Neural cell (in vitro differentiated cells): ENCODE results near the gene RBBP7. TPM values are rescaled to one million over a fixed set of nuclear protein-coding genes. Genes with fewer than 3 reads are reported as not detected.

Source experiments
- H2AFZ ChIP-seq: fragments of 200-600, 300-800 bp; sonication (generic), shearing (Covaris generic); 2 replicates; pipeline ENCODE4 v1.6.0; 2014; ENCODE audit warnings: low read depth, mild to moderate bottlenecking, antibody characterized with exemption, low read length, moderate library complexity
- H3F3A ChIP-seq: fragments of 200-600 bp; shearing (Covaris generic); 2 replicates; pipeline ENCODE4 v1.6.1; 2016; ENCODE audit warnings: mild to moderate bottlenecking, moderate library complexity, mixed read lengths, antibody characterized with exemption, low read length; ENCODE audit not compliant: insufficient read depth, poor library complexity, severe bottlenecking
- H3K27ac ChIP-seq: fragments of 200-600, 300-800 bp; sonication (generic), shearing (Covaris generic); 2 replicates; pipeline ENCODE4 v1.5.1; 2014; ENCODE audit warnings: mild to moderate bottlenecking, low read length, moderate library complexity
- H3K27me3 ChIP-seq: fragments of 300-800, 200-600 bp; sonication (generic), shearing (Covaris generic); 2 replicates; pipeline ENCODE4 v1.6.0; 2014; ENCODE audit warnings: mild to moderate bottlenecking, low read depth, low read length, moderate library complexity; ENCODE audit not compliant: insufficient read depth
- H3K36me3 ChIP-seq: fragments of 300-800, 200-600 bp; sonication (generic), shearing (Covaris generic); 2 replicates; pipeline ENCODE4 v1.5.1; 2014; ENCODE audit warnings: mild to moderate bottlenecking, antibody characterized with exemption, low read length, moderate library complexity; ENCODE audit not compliant: insufficient read depth
- H3K4me2 ChIP-seq: fragments of 300-800, 200-600 bp; sonication (generic), shearing (Covaris generic); 2 replicates; pipeline ENCODE4 v1.6.0; 2014; ENCODE audit warnings: mild to moderate bottlenecking, low read length
- H3K4me3 ChIP-seq: fragments of 300-800, 200-600 bp; sonication (generic), shearing (Covaris generic); 2 replicates; pipeline ENCODE4 v1.5.1; 2014; ENCODE audit warnings: mild to moderate bottlenecking, low read length, moderate library complexity
- H3K79me2 ChIP-seq: fragments of 200-600 bp; shearing (Covaris generic); replicated peaks from 2 replicates; pipeline ENCODE4 v1.6.0; 2014; ENCODE audit warnings: mild to moderate bottlenecking, low read length, moderate library complexity; ENCODE audit not compliant: insufficient read depth
- H3K9ac ChIP-seq: fragments of 300-800, 200-600 bp; sonication (generic), shearing (Covaris generic); 2 replicates; pipeline ENCODE4 v1.6.1; 2016; ENCODE audit warnings: mild to moderate bottlenecking, low read length, mixed read lengths
- H3K9me2 ChIP-seq: fragments of 200-600 bp; shearing (Covaris generic); 2 replicates; pipeline ENCODE4 v1.6.1; 2016; ENCODE audit warnings: mild to moderate bottlenecking, low read length, mixed read lengths; ENCODE audit not compliant: insufficient read depth
- H3K9me3 ChIP-seq: fragments of 200-600, 300-800 bp; sonication (generic), shearing (Covaris generic); 2 replicates; pipeline ENCODE4 v1.6.1; 2016; ENCODE audit warnings: mild to moderate bottlenecking, mixed run types, low read length, moderate library complexity, mixed read lengths
- H4K20me1 ChIP-seq: fragments of 200-600 bp; shearing (Covaris generic); 2 replicates; pipeline ENCODE4 v1.6.1; 2016; ENCODE audit warnings: mild to moderate bottlenecking, mixed run types; ENCODE audit not compliant: insufficient read depth
- CTCF ChIP-seq: fragments of 450-650 bp; IDR thresholded peaks from 2 replicates; pipeline ENCODE4 v1.5.1; 2014; ENCODE audit warnings: antibody characterized with exemption, mild to moderate bottlenecking, moderate library complexity; ENCODE audit not compliant: poor library complexity, severe bottlenecking
- EP300 ChIP-seq: fragments of 450-650 bp; conservative IDR thresholded peaks from 2 replicates; pipeline ENCODE4 v1.6.1; 2014; ENCODE audit warnings: antibody characterized with exemption, mild to moderate bottlenecking, moderate library complexity; ENCODE audit not compliant: poor library complexity, severe bottlenecking
- EZH2 ChIP-seq: fragments of 200-600, 300-800 bp; shearing (Covaris generic), sonication (generic); IDR thresholded peaks from 2 replicates; pipeline ENCODE4 v1.6.1; 2014; ENCODE audit warnings: antibody characterized with exemption, low read length, borderline replicate concordance, mild to moderate bottlenecking; ENCODE audit not compliant: insufficient read depth, poor library complexity, severe bottlenecking
- MXI1 ChIP-seq: fragments of 450-650 bp; conservative IDR thresholded peaks from 2 replicates; pipeline ENCODE4 v1.6.1; 2014; ENCODE audit warnings: antibody characterized with exemption, mild to moderate bottlenecking; ENCODE audit not compliant: poor library complexity, severe bottlenecking
- POLR2AphosphoS5 ChIP-seq: IDR thresholded peaks from 2 replicates; pipeline ENCODE4 v1.6.1; 2012
- RAD21 ChIP-seq: fragments of 450-650 bp; conservative IDR thresholded peaks from 2 replicates; pipeline ENCODE4 v1.6.1; 2014; ENCODE audit warnings: antibody characterized with exemption, mild to moderate bottlenecking, moderate library complexity
- SMC3 ChIP-seq: fragments of 450-650 bp; conservative IDR thresholded peaks from 2 replicates; pipeline ENCODE4 v1.6.1; 2014; ENCODE audit warnings: antibody characterized with exemption, mild to moderate bottlenecking, moderate library complexity; ENCODE audit not compliant: poor library complexity
- TAF1 ChIP-seq: IDR thresholded peaks from 2 replicates; pipeline ENCODE4 v1.6.1; 2012; ENCODE audit warnings: low read depth
- polyA plus RNA-seq: library from polyadenylated mRNA; depleted of rRNA; stranded (reverse); fragments of >200 nt; gene quantifications from 2 replicates; pipeline ENCODE4 v1.2.3, GENCODE V29; 2014
- TF ChIP-seq, protein P1 (sequence below): IDR thresholded peaks from 2 replicates; pipeline ENCODE4 v1.6.1; 2012; ENCODE audit warnings: borderline replicate concordance

Gene RBBP7
- polyA plus RNA-seq, 1 donor from 2014 or later: 204 TPM

- Histone ChIP-seq H3K4me2 (no peak overlapping the region), H2AFZ (no peak overlapping the region), H3K79me2 (no peaks in the 10 kb centered on the region), H3F3A (no peaks in the 10 kb centered on the region), H3K9ac (no peak overlapping the region), H3K27ac (no peak overlapping the region), H3K36me3 (no peaks in the 10 kb centered on the region), H3K4me3 (no peak overlapping the region), H4K20me1 (no peaks in the 10 kb centered on the region), H3K9me2 (no peaks in the 10 kb centered on the region), H3K9me3 (no peaks in the 10 kb centered on the region), H3K27me3 (no peaks in the 10 kb centered on the region)
- TF ChIP-seq POLR2AphosphoS5: no peak
- no peak for TF ChIP-seq CTCF
- TF ChIP-seq EP300: no peak
- TF ChIP-seq, protein P1, sequence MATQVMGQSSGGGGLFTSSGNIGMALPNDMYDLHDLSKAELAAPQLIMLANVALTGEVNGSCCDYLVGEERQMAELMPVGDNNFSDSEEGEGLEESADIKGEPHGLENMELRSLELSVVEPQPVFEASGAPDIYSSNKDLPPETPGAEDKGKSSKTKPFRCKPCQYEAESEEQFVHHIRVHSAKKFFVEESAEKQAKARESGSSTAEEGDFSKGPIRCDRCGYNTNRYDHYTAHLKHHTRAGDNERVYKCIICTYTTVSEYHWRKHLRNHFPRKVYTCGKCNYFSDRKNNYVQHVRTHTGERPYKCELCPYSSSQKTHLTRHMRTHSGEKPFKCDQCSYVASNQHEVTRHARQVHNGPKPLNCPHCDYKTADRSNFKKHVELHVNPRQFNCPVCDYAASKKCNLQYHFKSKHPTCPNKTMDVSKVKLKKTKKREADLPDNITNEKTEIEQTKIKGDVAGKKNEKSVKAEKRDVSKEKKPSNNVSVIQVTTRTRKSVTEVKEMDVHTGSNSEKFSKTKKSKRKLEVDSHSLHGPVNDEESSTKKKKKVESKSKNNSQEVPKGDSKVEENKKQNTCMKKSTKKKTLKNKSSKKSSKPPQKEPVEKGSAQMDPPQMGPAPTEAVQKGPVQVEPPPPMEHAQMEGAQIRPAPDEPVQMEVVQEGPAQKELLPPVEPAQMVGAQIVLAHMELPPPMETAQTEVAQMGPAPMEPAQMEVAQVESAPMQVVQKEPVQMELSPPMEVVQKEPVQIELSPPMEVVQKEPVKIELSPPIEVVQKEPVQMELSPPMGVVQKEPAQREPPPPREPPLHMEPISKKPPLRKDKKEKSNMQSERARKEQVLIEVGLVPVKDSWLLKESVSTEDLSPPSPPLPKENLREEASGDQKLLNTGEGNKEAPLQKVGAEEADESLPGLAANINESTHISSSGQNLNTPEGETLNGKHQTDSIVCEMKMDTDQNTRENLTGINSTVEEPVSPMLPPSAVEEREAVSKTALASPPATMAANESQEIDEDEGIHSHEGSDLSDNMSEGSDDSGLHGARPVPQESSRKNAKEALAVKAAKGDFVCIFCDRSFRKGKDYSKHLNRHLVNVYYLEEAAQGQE: no peak
- TF ChIP-seq RAD21: no peak
- no peak for TF ChIP-seq EZH2
- no peak for TF ChIP-seq SMC3
- no peak for TF ChIP-seq MXI1
These were observed 17.5 kb downstream of the RBBP7 start for GRCh38 chrX:16852617-16853179.

- Histone ChIP-seq H3K79me2 (no peaks in the 10 kb centered on the region), H3K4me2 (no peak overlapping the region), H4K20me1 (no peaks in the 10 kb centered on the region), H3K9me3 (no peaks in the 10 kb centered on the region), H3K9ac (no peak overlapping the region), H3K4me3 (no peak overlapping the region), H3K27ac (no peak overlapping the region), H2AFZ (no peak overlapping the region), H3K36me3 (no peaks in the 10 kb centered on the region), H3K27me3 (no peaks in the 10 kb centered on the region), H3F3A (no peaks in the 10 kb centered on the region), H3K9me2 (no peaks in the 10 kb centered on the region)
- no peak for TF ChIP-seq POLR2AphosphoS5
- TF ChIP-seq TAF1: no peak
- no peak for TF ChIP-seq EZH2
- TF ChIP-seq CTCF: no peak
- no peak for TF ChIP-seq SMC3
- no peak for TF ChIP-seq MXI1
- TF ChIP-seq EP300: no peak
- TF ChIP-seq RAD21: no peak
- TF ChIP-seq, protein P1: no peak
These were observed 18.3 kb downstream of the RBBP7 start for GRCh38 chrX:16851827-16852226.
